IMR-90 (cell line): ENCODE results near the gene PAQR9. TPM values are rescaled to one million over a fixed set of nuclear protein-coding genes. Genes with fewer than 3 reads are reported as not detected.

Experiments used
- ATAC-seq: fragments of 200-7000 bp; cut with Tn5 transposase; 2 replicates; pipeline ENCODE4 v1.9.1; 2020; ENCODE audit warnings: low read depth, mild to moderate bottlenecking, moderate library complexity
- BruUV-seq: library from RNA; stranded (reverse); fragments of 400-500 nt; replicated peaks from 2 replicates; lab custom pipeline; 2021; lab: Mats Ljungman, UMichigan
- CTCF ChIA-PET: fragments of 300-600 bp; formaldehyde crosslinking; extraction: SDS; loops from one replicate; lab custom pipeline; 2021; ENCODE audit warnings: antibody characterized with exemption; lab: Yijun Ruan, JAX
- POLR2A ChIA-PET: fragments of 300-600 bp; sonication (Branson Sonifier 250); formaldehyde crosslinking; loops from one replicate; lab custom pipeline; 2022; ENCODE audit warnings: antibody characterized with exemption; ENCODE audit not compliant: unreplicated experiment; lab: Charles Lee
- DNase-seq: peaks from one replicate; pipeline ENCODE4 v3.0.0; 2013
- H2AFZ ChIP-seq: replicated peaks from 2 replicates; pipeline ENCODE3; 2013; ENCODE audit warnings: low read length, mild to moderate bottlenecking; ENCODE audit not compliant: poor library complexity
- H2AK5ac ChIP-seq: 2 replicates; pipeline ENCODE4 v1.6.1; 2013; ENCODE audit warnings: low read depth, low read length, inconsistent platforms
- H2AK9ac ChIP-seq: replicated peaks from 2 replicates; pipeline ENCODE3; 2013; ENCODE audit warnings: mild to moderate bottlenecking, low read depth, low read length, moderate library complexity; ENCODE audit not compliant: poor library complexity
- H2BK120ac ChIP-seq: 2 replicates; pipeline ENCODE4 v1.6.1; 2013; ENCODE audit warnings: low read depth, low read length, inconsistent platforms
- H2BK15ac ChIP-seq: 3 replicates; pipeline ENCODE4 v1.6.1; 2013; ENCODE audit warnings: low read depth, low read length, inconsistent platforms
- H2BK20ac ChIP-seq: 2 replicates; pipeline ENCODE4 v1.6.1; 2013; ENCODE audit warnings: low read depth, mild to moderate bottlenecking, inconsistent platforms, low read length, moderate library complexity
- H2BK5ac ChIP-seq: 2 replicates; pipeline ENCODE4 v1.6.1; 2013; ENCODE audit warnings: mild to moderate bottlenecking, low read depth, low read length, inconsistent platforms; ENCODE audit not compliant: poor library complexity, severe bottlenecking
- H3K14ac ChIP-seq: replicated peaks from 2 replicates; pipeline ENCODE4 v1.6.1; 2013; ENCODE audit warnings: low read depth, low read length, inconsistent platforms
- H3K18ac ChIP-seq: 2 replicates; pipeline ENCODE4 v1.6.1; 2013; ENCODE audit warnings: low read depth, low read length, control low read depth
- H3K23ac ChIP-seq: 2 replicates; pipeline ENCODE4 v1.6.1; 2013; ENCODE audit warnings: low read depth, low read length, inconsistent platforms
- H3K27ac ChIP-seq: 2 replicates; pipeline ENCODE4 v1.5.1; 2013; ENCODE audit warnings: mild to moderate bottlenecking, control low read depth, low read length; ENCODE audit not compliant: insufficient read depth
- H3K27me3 ChIP-seq: 2 replicates; pipeline ENCODE4 v1.6.1; 2013; ENCODE audit warnings: low read length; ENCODE audit not compliant: control insufficient read depth, insufficient read depth
- H3K36me3 ChIP-seq: 2 replicates; pipeline ENCODE4 v1.6.1; 2013; ENCODE audit warnings: low read length, mixed read lengths; ENCODE audit not compliant: control insufficient read depth, insufficient read depth
- H3K4ac ChIP-seq: 2 replicates; pipeline ENCODE4 v1.6.1; 2013; ENCODE audit warnings: low read depth, low read length, inconsistent platforms
- H3K4me1 ChIP-seq: 2 replicates; pipeline ENCODE4 v1.6.1; 2013; ENCODE audit warnings: low read length, mixed read lengths; ENCODE audit not compliant: control insufficient read depth, insufficient read depth
- H3K4me2 ChIP-seq: 2 replicates; pipeline ENCODE4 v1.6.1; 2013; ENCODE audit warnings: low read depth, mild to moderate bottlenecking, control low read depth, low read length, moderate library complexity
- H3K4me3 ChIP-seq: 2 replicates; pipeline ENCODE4 v1.5.1; 2013; ENCODE audit warnings: low read depth, mild to moderate bottlenecking, control low read depth, low read length, moderate library complexity; ENCODE audit not compliant: insufficient read depth
- H3K56ac ChIP-seq: 2 replicates; pipeline ENCODE4 v1.6.1; 2013; ENCODE audit warnings: low read length, inconsistent platforms; ENCODE audit not compliant: insufficient read depth; ENCODE audit errors: extremely low read depth
- H3K79me1 ChIP-seq, 2 experiments: 2 replicates each; pipeline ENCODE4 v1.6.1; 2013; ENCODE audit warnings: low read length in 2 of 2, inconsistent platforms in 1 of 2, low read depth in 1 of 2
- H3K9ac ChIP-seq: 2 replicates; pipeline ENCODE4 v1.6.1; 2013; ENCODE audit warnings: low read depth, low read length, control low read depth
- H3K9me1 ChIP-seq: 2 replicates; pipeline ENCODE4 v1.6.1; 2013; ENCODE audit warnings: low read length, inconsistent platforms; ENCODE audit not compliant: insufficient read depth
- H3K9me3 ChIP-seq: 2 replicates; pipeline ENCODE4 v1.6.1; 2013; ENCODE audit warnings: low read length; ENCODE audit not compliant: control insufficient read depth, insufficient read depth
- H4K20me1 ChIP-seq: 2 replicates; pipeline ENCODE4 v1.6.1; 2013; ENCODE audit warnings: low read length, inconsistent platforms; ENCODE audit not compliant: insufficient read depth
- H4K5ac ChIP-seq: 2 replicates; pipeline ENCODE4 v1.6.1; 2013; ENCODE audit warnings: mild to moderate bottlenecking, low read depth, low read length, control low read depth
- H4K8ac ChIP-seq, 2 experiments: 2 replicates each; pipeline ENCODE4 v1.6.1; 2013; ENCODE audit warnings: low read depth in 2 of 2, low read length in 2 of 2, control low read depth in 1 of 2, inconsistent platforms in 1 of 2
- H4K91ac ChIP-seq: 2 replicates; pipeline ENCODE4 v1.6.1; 2013; ENCODE audit warnings: low read depth, low read length, inconsistent platforms; ENCODE audit not compliant: insufficient read depth
- BHLHE40 ChIP-seq: fragments of 150-350 bp; IDR thresholded peaks from 2 replicates; pipeline ENCODE4 v1.6.1; 2016; ENCODE audit warnings: mild to moderate bottlenecking, low read depth, low read length
- CTCF ChIP-seq: conservative IDR thresholded peaks from 2 replicates; pipeline ENCODE4 v1.5.1; 2012; ENCODE audit warnings: mild to moderate bottlenecking, low read depth, low read length, improper control_type of control experiment
- MAZ ChIP-seq: IDR thresholded peaks from 2 replicates; pipeline ENCODE4 v1.6.1; 2012; ENCODE audit warnings: low read depth, mild to moderate bottlenecking, low read length, improper control_type of control experiment, moderate library complexity, borderline replicate concordance
- MXI1 ChIP-seq: IDR thresholded peaks from 2 replicates; pipeline ENCODE4 v1.6.1; 2012; ENCODE audit warnings: low read depth, mild to moderate bottlenecking, low read length, moderate library complexity, borderline replicate concordance
- WGBS, 2 experiments: methylation state at CpG; one replicate each; pipeline versions ENCODE4 v1.1.5 to v1.1.7; 2013; ENCODE audit warnings: missing lambda C conversion rate in 2 of 2; ENCODE audit not compliant: insufficient read length in 1 of 2; ENCODE audit errors: extremely low coverage in 2 of 2; 5-methylcytosine and 5-hydroxymethylcytosine counted together
- dilution Hi-C: fragments of 300-500 bp; cut with HindIII; formaldehyde crosslinking; loops from one replicate; pipeline ENCODE4 v1.14.3; 2018; ENCODE audit warnings: low sequenced_read_pairs; ENCODE audit not compliant: unreplicated experiment
- in situ Hi-C: fragments of 300-500 bp; cut with MboI; formaldehyde crosslinking; loops from 3 replicates; pipeline ENCODE4 v1.14.3; 2019; ENCODE audit warnings: low sequenced_read_pairs, inconsistent platforms, mixed read lengths
- intact Hi-C: fragments of 100-400 bp; cut with micrococcal nuclease; formaldehyde crosslinking; loops from 2 replicates; pipeline ENCODE4 v1.10.0; 2022
- polyA plus RNA-seq, 3 experiments: library from polyadenylated mRNA; depleted of rRNA; stranded (reverse); fragments of >200 nt; gene quantifications; 2 replicates each; pipeline ENCODE4 v1.2.3, GENCODE V29; 2012; ENCODE audit warnings: low replicate concordance in 1 of 3
- total RNA-seq: library from RNA; depleted of rRNA; stranded (reverse); fragments of >200 nt; gene quantifications from 2 replicates; pipeline ENCODE4 v1.2.3, GENCODE V29; 2012

The PAQR9 gene
- total and polyA plus RNA-seq, 2 of the 4 experiments (the other 2 are of a cell fraction), result 0.05 TPM; not detected in 1

DNA sequence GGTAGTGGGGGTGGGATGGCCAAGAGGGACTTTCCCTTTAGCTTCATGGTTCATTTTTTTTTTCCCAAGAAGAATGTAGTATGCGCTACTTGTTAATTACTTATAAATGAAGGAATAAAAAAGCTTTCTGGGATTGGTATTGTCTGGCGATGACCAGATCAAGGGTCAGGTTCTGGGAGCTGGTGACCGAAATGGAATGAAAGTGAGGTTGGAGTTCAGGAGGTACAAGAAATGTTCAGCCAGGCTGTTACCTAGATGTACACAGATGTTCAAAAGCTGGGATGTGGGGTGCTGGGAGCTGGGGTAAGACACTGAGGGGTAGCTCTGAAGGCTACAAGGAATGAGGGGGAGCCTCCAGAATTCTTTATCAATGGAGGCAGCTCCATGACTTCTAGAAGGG is 20.8 kb upstream of the PAQR9 start:
- ATAC-seq (no peak), DNase-seq (no peak)
- Histone ChIP-seq H2AK9ac (no peak overlapping the region), H3K27me3 (peaks cover 21% of the 10 kb centered on the region), H3K14ac (no peak overlapping the region), H3K56ac (no peak overlapping the region), H4K5ac (no peak overlapping the region), H3K4ac (no peak overlapping the region), H3K79me1 (no peaks in the 10 kb centered on the region), H2BK5ac (no peak overlapping the region), H3K23ac (no peak overlapping the region), H3K4me2 (no peak overlapping the region), H4K91ac (no peak overlapping the region), H2BK120ac (no peak overlapping the region), H3K9me3 (no peaks in the 10 kb centered on the region), H2BK15ac (no peak overlapping the region), H3K4me3 (no peak overlapping the region), H2AK5ac (no peak overlapping the region), H2AFZ (no peak overlapping the region), H3K4me1 (no peaks in the 10 kb centered on the region), H4K20me1 (no peaks in the 10 kb centered on the region), H3K27ac (no peak overlapping the region), H4K8ac (no peak overlapping the region), H3K36me3 (no peaks in the 10 kb centered on the region), H3K9me1 (no peaks in the 10 kb centered on the region), H3K18ac (no peak overlapping the region), H2BK20ac (no peak overlapping the region), H3K9ac (no peak overlapping the region)
- WGBS, 2 experiments, result 100% methylated on average over 3 of the region's 3 CpGs; no CpG with 5 or more reads in 1 of the 2 experiments
- intact Hi-C loops (no loop called here), dilution Hi-C loops (no loop called here), in situ Hi-C loops (no loop called here)
- BruUV-seq, result no TSS peak
- TF ChIP-seq MXI1, result no peak
- no peak for TF ChIP-seq BHLHE40
- TF ChIP-seq MAZ, result no peak
- no peak for TF ChIP-seq CTCF
- POLR2A ChIA-PET, result no interaction called here
- CTCF ChIA-PET, result interaction anchor here (1.3 kb wide), 1 partner anchor 156 kb away, joined by 3 read pairs; no protein-coding TSS in a partner anchor
